Activated CD8-positive, alpha-beta memory T cell treated with anti-CD3 and anti-CD28 coated beads, Interleukin-2, amount 10 ng/mL, durations not matched to agents 7 days and 5 days (primary cell): ENCODE data around the gene MAPRE3. TPM values are rescaled to one million over a fixed set of nuclear protein-coding genes. Genes with fewer than 3 reads are reported as not detected.

Experiments used
- ATAC-seq: fragments of 150-1000 bp; cut with Tn5 transposase; one replicate; pipeline ENCODE4 v1.10.0; 2021; ENCODE audit warnings: moderate library complexity
- CTCF ChIA-PET: fragments of 350-600 bp; sonication (Branson Sonifier 250); formaldehyde crosslinking; loops from one replicate; lab custom pipeline; 2021; ENCODE audit warnings: antibody characterized with exemption; lab: Charles Lee
- DNase-seq: peaks from one replicate; pipeline ENCODE4 v3.0.0-alpha.2; 2020
- H3K27ac Mint-ChIP-seq: one replicate; pipeline ENCODE4 v1.8.0; 2021; ENCODE audit warnings: mild to moderate bottlenecking, mixed read lengths
- H3K27me3 Mint-ChIP-seq: one replicate; pipeline ENCODE4 v1.8.0; 2021; ENCODE audit warnings: mixed read lengths
- H3K36me3 Mint-ChIP-seq: one replicate; pipeline ENCODE4 v1.8.0; 2021; ENCODE audit warnings: mild to moderate bottlenecking, mixed read lengths
- H3K4me1 Mint-ChIP-seq: one replicate; pipeline ENCODE4 v1.8.0; 2021; ENCODE audit warnings: mixed read lengths
- H3K4me3 Mint-ChIP-seq: one replicate; pipeline ENCODE4 v1.8.0; 2021; ENCODE audit warnings: mild to moderate bottlenecking, moderate library complexity, mixed read lengths
- H3K9me3 Mint-ChIP-seq: one replicate; pipeline ENCODE4 v1.8.0; 2022; ENCODE audit warnings: low read depth, mixed read lengths
- total RNA-seq, 2 experiments: library from RNA; stranded (reverse); gene quantifications; one replicate each; pipeline ENCODE4 v1.2.3, GENCODE V29; 2021

Gene MAPRE3
- total RNA-seq, 2 experiments from 2014 or later = 0.91 to 1.3 TPM

GRCh38 chr2:26938399-26939118, 31.9 kb upstream of the MAPRE3 start:
- Mint-ChIP-seq H3K27me3 (peaks cover 8% of the 10 kb centered on the region), H3K9me3 (no peaks in the 10 kb centered on the region), H3K36me3 (no peaks in the 10 kb centered on the region), H3K4me3 (no peak overlapping the region), H3K27ac (no peak overlapping the region), H3K4me1 (peaks cover 2% of the 10 kb centered on the region)
- ATAC-seq = no peak
- DNase-seq = no peak
- CTCF ChIA-PET = interaction anchor here (1.5 kb wide), 1 partner anchor 92 kb away, joined by 6 read pairs; no protein-coding TSS in a partner anchor

- CTCF ChIA-PET = interaction anchor here (1.0 to 5.9 kb wide), 3 partner anchors 17 to 92 kb away, joined by 3 to 82 read pairs (median 4); partner anchors contain the start of gene DPYSL5
- Mint-ChIP-seq H3K9me3 (no peaks in the 10 kb centered on the region), H3K4me1 (peaks cover 2% of the 10 kb centered on the region), H3K27me3 (peaks cover 8% of the 10 kb centered on the region), H3K36me3 (no peaks in the 10 kb centered on the region), H3K27ac (no peak overlapping the region), H3K4me3 (no peak overlapping the region)
- ATAC-seq (no peak), DNase-seq (no peak)
Observed at GRCh38 chr2:26940001-26940400, 30.4 kb upstream of the MAPRE3 start.

DNA sequence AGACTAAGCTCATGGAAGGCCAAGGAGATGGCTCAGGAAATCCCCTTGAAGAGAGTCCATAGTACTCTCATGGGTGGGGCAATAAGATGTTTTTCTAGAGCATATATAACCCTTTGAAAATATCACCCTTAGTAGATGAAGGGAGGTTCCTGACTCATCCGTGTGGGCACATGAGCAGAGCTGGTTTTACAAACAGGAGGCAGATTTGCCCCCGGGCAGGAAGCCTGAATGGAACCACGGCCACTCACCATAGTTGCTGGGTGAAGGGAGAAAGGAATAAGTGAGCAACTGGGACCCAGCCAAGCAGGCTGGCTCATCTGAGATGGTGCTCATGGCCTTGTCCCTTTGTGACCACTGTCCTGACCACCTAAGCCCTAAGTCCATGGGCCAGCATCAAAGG, 29.0 kb upstream of the MAPRE3 start:
- DNase-seq (no peak), ATAC-seq (no peak)
- H3K27ac Mint-ChIP-seq = no peak overlapping the region
- CTCF ChIA-PET = interaction anchor here (1.6 to 5.9 kb wide), 4 partner anchors 19 to 94 kb away, joined by 4 to 82 read pairs (median 10); partner anchors contain the start of gene DPYSL5
- H3K9me3 Mint-ChIP-seq = no peaks in the 10 kb centered on the region
- no peak overlapping the region for H3K4me3 Mint-ChIP-seq
- H3K36me3 Mint-ChIP-seq = no peaks in the 10 kb centered on the region
- H3K27me3 Mint-ChIP-seq = peaks cover 8% of the 10 kb centered on the region
- peaks cover 2% of the 10 kb centered on the region for H3K4me1 Mint-ChIP-seq

GRCh38 chr2:26942543-26943295, 27.7 kb upstream of the MAPRE3 start:
- no peaks in the 10 kb centered on the region for H3K36me3 Mint-ChIP-seq
- CTCF ChIA-PET = interaction anchor here (0.7 to 5.9 kb wide), 14 partner anchors 11 to 249 kb away, joined by 3 to 82 read pairs (median 4); partner anchors contain the start of gene DPYSL5
- H3K27ac Mint-ChIP-seq = no peak overlapping the region
- peaks cover 8% of the 10 kb centered on the region for H3K27me3 Mint-ChIP-seq
- no peak overlapping the region for H3K4me3 Mint-ChIP-seq
- ATAC-seq (peak; percentile 42), DNase-seq (peak; percentile 72)
- peaks cover 2% of the 10 kb centered on the region for H3K4me1 Mint-ChIP-seq
- no peaks in the 10 kb centered on the region for H3K9me3 Mint-ChIP-seq

GRCh38 chr2:26945991-26946750, 24.3 kb upstream of the MAPRE3 start:
- peaks cover 2% of the 10 kb centered on the region for H3K4me1 Mint-ChIP-seq
- ATAC-seq (no peak), DNase-seq (no peak)
- H3K27me3 Mint-ChIP-seq = peaks cover 10% of the 10 kb centered on the region
- H3K4me3 Mint-ChIP-seq = no peak overlapping the region
- no peaks in the 10 kb centered on the region for H3K36me3 Mint-ChIP-seq
- CTCF ChIA-PET = no interaction called here
- H3K27ac Mint-ChIP-seq = no peak overlapping the region
- no peaks in the 10 kb centered on the region for H3K9me3 Mint-ChIP-seq

GRCh38 chr2:26946841-26947784, 23.3 kb upstream of the MAPRE3 start:
- H3K27me3 Mint-ChIP-seq = peaks cover 12% of the 10 kb centered on the region
- CTCF ChIA-PET = no interaction called here
- no peak overlapping the region for H3K4me3 Mint-ChIP-seq
- DNase-seq = no peak
- no peak for ATAC-seq
- no peak overlapping the region for H3K27ac Mint-ChIP-seq
- H3K9me3 Mint-ChIP-seq = no peaks in the 10 kb centered on the region
- no peaks in the 10 kb centered on the region for H3K36me3 Mint-ChIP-seq
- peaks cover 2% of the 10 kb centered on the region for H3K4me1 Mint-ChIP-seq

GRCh38 chr2:26948800-26949199, 21.6 kb upstream of the MAPRE3 start:
- Mint-ChIP-seq H3K4me1 (no peaks in the 10 kb centered on the region), H3K27ac (no peak overlapping the region), H3K9me3 (no peaks in the 10 kb centered on the region), H3K4me3 (no peak overlapping the region), H3K27me3 (peaks cover 11% of the 10 kb centered on the region), H3K36me3 (no peaks in the 10 kb centered on the region)
- ATAC-seq (no peak), DNase-seq (no peak)
- CTCF ChIA-PET = interaction anchor here (2.9 kb wide), 1 partner anchor 103 kb away, joined by 9 read pairs; no protein-coding TSS in a partner anchor

DNA sequence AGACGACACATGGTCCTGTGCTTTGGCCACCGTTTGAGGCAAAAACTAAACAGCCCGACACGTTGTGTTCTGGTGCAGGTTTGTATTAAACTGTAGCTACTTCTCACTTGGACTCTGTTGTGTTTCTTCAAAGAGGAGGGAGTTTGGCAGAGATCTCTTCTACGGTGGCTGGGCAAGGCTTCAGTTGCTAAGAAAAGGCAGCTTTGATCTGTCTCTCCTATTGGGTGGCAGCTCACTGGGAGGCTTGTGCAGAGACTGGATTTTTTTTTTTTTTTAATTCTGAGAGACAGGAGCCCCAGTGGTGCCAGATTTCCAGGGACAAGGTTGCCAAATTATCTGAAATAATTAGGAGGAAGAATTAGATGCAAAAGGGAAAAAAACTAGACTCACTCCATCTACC, 20.2 kb upstream of the MAPRE3 start:
- DNase-seq (no peak), ATAC-seq (no peak)
- no peaks in the 10 kb centered on the region for H3K9me3 Mint-ChIP-seq
- H3K27ac Mint-ChIP-seq = no peak overlapping the region
- peaks cover 24% of the 10 kb centered on the region for H3K27me3 Mint-ChIP-seq
- no peaks in the 10 kb centered on the region for H3K4me1 Mint-ChIP-seq
- no peaks in the 10 kb centered on the region for H3K36me3 Mint-ChIP-seq
- CTCF ChIA-PET = interaction anchor here (1.2 to 2.9 kb wide), 2 partner anchors 11 to 104 kb away, joined by 4 to 9 read pairs; no protein-coding TSS in a partner anchor
- H3K4me3 Mint-ChIP-seq = no peak overlapping the region

DNA sequence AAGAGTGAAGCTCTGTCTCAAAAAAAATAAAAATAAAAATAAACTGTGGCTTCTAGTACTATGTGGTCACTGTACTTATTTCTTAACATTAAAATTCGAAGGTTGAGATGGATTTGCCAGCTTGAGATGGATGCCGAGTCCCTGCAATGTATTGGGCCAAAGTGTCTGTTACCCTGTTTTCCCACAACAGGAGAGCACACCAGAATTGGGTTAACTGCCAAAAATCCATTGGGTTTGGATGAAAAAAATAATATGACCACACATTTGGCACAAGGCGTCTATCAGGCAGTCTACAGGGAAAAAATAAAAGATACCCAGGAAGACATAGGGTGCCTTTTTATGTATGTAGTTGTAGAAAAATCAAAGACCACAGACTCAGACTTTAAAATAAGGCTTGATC, 19.2 kb upstream of the MAPRE3 start:
- DNase-seq (no peak), ATAC-seq (no peak)
- Mint-ChIP-seq H3K9me3 (no peaks in the 10 kb centered on the region), H3K4me3 (no peak overlapping the region), H3K27me3 (peaks cover 31% of the 10 kb centered on the region), H3K27ac (no peak overlapping the region), H3K4me1 (no peaks in the 10 kb centered on the region), H3K36me3 (no peaks in the 10 kb centered on the region)
- CTCF ChIA-PET = interaction anchor here (2.9 kb wide), 1 partner anchor 105 kb away, joined by 9 read pairs; no protein-coding TSS in a partner anchor

DNA sequence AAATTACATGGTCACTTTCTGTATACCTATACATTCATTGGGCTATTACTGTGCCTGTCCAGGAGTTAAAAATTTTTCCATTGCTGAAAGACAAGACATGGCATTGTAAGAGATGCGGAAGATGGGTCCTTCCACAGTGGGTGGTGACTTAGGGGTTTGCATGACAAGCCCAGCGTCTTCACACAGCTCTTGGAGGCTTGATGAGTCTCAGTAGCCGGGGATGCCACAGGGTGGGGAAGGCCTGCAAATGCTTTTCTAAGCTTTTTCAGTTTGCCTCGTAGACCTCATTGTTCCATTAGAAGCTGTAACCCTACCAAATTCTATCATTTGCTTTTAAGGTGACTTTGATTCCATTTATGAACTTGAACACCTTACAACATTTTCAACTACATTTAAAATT, 18.1 kb upstream of the MAPRE3 start:
- H3K9me3 Mint-ChIP-seq = no peaks in the 10 kb centered on the region
- no peak for ATAC-seq

DNA sequence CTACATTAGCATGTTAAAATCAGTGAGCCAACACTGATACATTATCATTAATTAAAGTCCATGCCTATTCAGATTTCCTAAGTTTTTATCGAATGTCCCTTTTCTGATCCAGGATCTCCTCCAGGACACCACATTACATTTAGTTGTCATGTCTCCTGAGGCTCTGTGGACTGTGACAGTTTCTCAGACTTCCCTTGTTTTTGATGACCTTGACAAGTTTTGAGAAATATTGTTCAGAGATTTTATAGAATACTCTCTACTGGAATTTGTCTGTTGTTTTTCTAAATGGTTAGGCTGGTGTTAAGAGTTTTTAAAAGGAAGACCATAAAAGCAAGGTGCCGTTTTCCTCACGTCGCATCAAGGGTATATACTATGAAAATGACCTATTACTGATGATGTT, 16.3 kb upstream of the MAPRE3 start:
- Mint-ChIP-seq H3K36me3 (no peaks in the 10 kb centered on the region), H3K27me3 (peaks cover 51% of the 10 kb centered on the region), H3K9me3 (no peaks in the 10 kb centered on the region), H3K4me3 (no peak overlapping the region), H3K27ac (no peak overlapping the region), H3K4me1 (no peaks in the 10 kb centered on the region)
- CTCF ChIA-PET = interaction anchor here (1.3 kb wide), 1 partner anchor 63 kb away, joined by 6 read pairs; no protein-coding TSS in a partner anchor
- ATAC-seq = no peak
- no peak for DNase-seq

More for the DNA sequence above, 18.1 kb upstream of the MAPRE3 start:
- Mint-ChIP-seq H3K27ac (no peak overlapping the region), H3K4me3 (no peak overlapping the region), H3K36me3 (no peaks in the 10 kb centered on the region), H3K4me1 (no peaks in the 10 kb centered on the region), H3K27me3 (peaks cover 38% of the 10 kb centered on the region)
- CTCF ChIA-PET = interaction anchor here (0.9 to 1.6 kb wide), 3 partner anchors 10 to 65 kb away, joined by 3 to 4 read pairs (median 3); no protein-coding TSS in a partner anchor
- no peak for DNase-seq

DNA sequence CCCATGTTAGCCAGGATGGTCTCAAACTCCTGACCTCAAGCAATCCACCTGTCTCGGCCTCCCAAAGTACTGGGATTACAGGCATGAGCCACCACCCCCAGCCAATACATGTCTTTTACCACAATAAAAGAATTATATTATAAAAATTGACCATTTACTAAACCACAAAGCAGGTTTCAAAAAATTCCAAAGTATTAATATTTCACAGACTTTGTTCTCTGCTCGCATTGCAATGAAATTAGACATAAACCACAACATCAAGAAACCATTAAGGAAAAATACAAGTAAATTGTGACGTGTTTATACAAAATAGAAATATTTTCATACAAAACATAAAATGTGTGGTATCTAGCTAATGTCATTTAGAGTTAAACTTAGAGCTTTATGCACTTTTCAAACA, 13.4 kb upstream of the MAPRE3 start:
- Mint-ChIP-seq H3K4me3 (no peak overlapping the region), H3K4me1 (no peaks in the 10 kb centered on the region), H3K36me3 (no peaks in the 10 kb centered on the region), H3K27me3 (peaks cover 68% of the 10 kb centered on the region), H3K9me3 (no peaks in the 10 kb centered on the region), H3K27ac (no peak overlapping the region)
- CTCF ChIA-PET = interaction anchor here (0.9 to 4.3 kb wide), 4 partner anchors 60 to 347 kb away, joined by 3 to 34 read pairs (median 8); no protein-coding TSS in a partner anchor
- ATAC-seq = no peak
- DNase-seq = no peak
